GM23338 (cell line): ENCODE data around the gene FTCD. TPM values are rescaled to one million over a fixed set of nuclear protein-coding genes. Genes with fewer than 3 reads are reported as not detected.

Experiments used
- ATAC-seq: fragments of 200-7000 bp; cut with Tn5 transposase; 3 replicates; pipeline ENCODE4 v1.9.1; 2020
- DNase-seq: peaks from one replicate; pipeline ENCODE4 v3.0.0-alpha.2; 2015; ENCODE audit warnings: low spot score
- H2AFZ ChIP-seq: fragments of 200-600 bp; sonication (generic); 2 replicates; pipeline ENCODE4 v1.8.0; 2016; ENCODE audit warnings: antibody characterized with exemption, mild to moderate bottlenecking, moderate library complexity
- H3F3A ChIP-seq: fragments of 200-600 bp; sonication (generic); replicated peaks from 2 replicates; pipeline ENCODE4 v1.8.0; 2017; ENCODE audit warnings: antibody characterized with exemption, mixed run types, low read depth
- H3K27ac ChIP-seq: fragments of 200-600 bp; sonication (generic); 2 replicates; pipeline ENCODE4 v1.6.1; 2016; ENCODE audit warnings: low read depth
- H3K27me3 ChIP-seq: fragments of 200-600 bp; sonication (generic); 2 replicates; pipeline ENCODE4 v1.8.0; 2016; ENCODE audit warnings: mild to moderate bottlenecking, mixed run types, moderate library complexity; ENCODE audit not compliant: insufficient read depth
- H3K36me3 ChIP-seq: fragments of 200-600 bp; sonication (generic); 2 replicates; pipeline ENCODE4 v1.8.0; 2016; ENCODE audit warnings: mild to moderate bottlenecking; ENCODE audit not compliant: insufficient read depth
- H3K4me1 ChIP-seq: fragments of 200-600 bp; sonication (generic); 2 replicates; pipeline ENCODE4 v1.8.0; 2016; ENCODE audit warnings: mild to moderate bottlenecking, moderate library complexity; ENCODE audit not compliant: insufficient read depth
- H3K4me2 ChIP-seq: fragments of 200-600 bp; sonication (generic); 2 replicates; pipeline ENCODE4 v1.7.1; 2017; ENCODE audit warnings: mixed run types
- H3K4me3 ChIP-seq: fragments of 200-600 bp; sonication (generic); 2 replicates; pipeline ENCODE4 v1.6.1; 2016; ENCODE audit warnings: mixed run types
- H3K79me2 ChIP-seq: fragments of 200-600 bp; sonication (generic); replicated peaks from 2 replicates; pipeline ENCODE4 v1.8.0; 2017; ENCODE audit warnings: mild to moderate bottlenecking; ENCODE audit not compliant: insufficient read depth
- H3K9me2 ChIP-seq: fragments of 200-600 bp; sonication (generic); 2 replicates; pipeline ENCODE4 v1.8.0; 2017; ENCODE audit not compliant: insufficient read depth
- H4K20me1 ChIP-seq: fragments of 200-600 bp; sonication (generic); replicated peaks from 2 replicates; pipeline ENCODE4 v1.8.0; 2017; ENCODE audit warnings: mild to moderate bottlenecking; ENCODE audit not compliant: insufficient read depth
- H3K27ac Mint-ChIP-seq: 2 replicates; pipeline ENCODE4 v1.8.0; 2020; ENCODE audit warnings: inconsistent platforms, mild to moderate bottlenecking, moderate library complexity, mixed read lengths
- H3K27me3 Mint-ChIP-seq: 3 replicates; pipeline ENCODE4 v1.8.0; 2022; ENCODE audit warnings: low read depth, mild to moderate bottlenecking, moderate library complexity, mixed read lengths, inconsistent platforms; ENCODE audit not compliant: insufficient read depth, poor library complexity
- H3K36me3 Mint-ChIP-seq: 3 replicates; pipeline ENCODE4 v1.8.0; 2021; ENCODE audit warnings: low read depth, mild to moderate bottlenecking, inconsistent platforms, moderate library complexity, mixed read lengths
- H3K4me1 Mint-ChIP-seq: 3 replicates; pipeline ENCODE4 v1.8.0; 2020; ENCODE audit warnings: mild to moderate bottlenecking, inconsistent platforms, mixed read lengths
- H3K4me3 Mint-ChIP-seq: 3 replicates; pipeline ENCODE4 v1.8.0; 2021; ENCODE audit warnings: moderate library complexity, mild to moderate bottlenecking, inconsistent platforms, mixed read lengths
- H3K9me3 Mint-ChIP-seq: 3 replicates; pipeline ENCODE4 v1.8.0; 2020; ENCODE audit warnings: moderate library complexity, mild to moderate bottlenecking, inconsistent platforms, mixed read lengths
- EZH2phosphoT487 ChIP-seq: fragments of 200-600 bp; sonication (generic); IDR thresholded peaks from one replicate; pipeline ENCODE4 v1.8.1; 2018; ENCODE audit warnings: antibody characterized with exemption; ENCODE audit not compliant: unreplicated experiment
- JUNB ChIP-seq: IDR thresholded peaks from one replicate; pipeline ENCODE4 v1.6.1; 2016; ENCODE audit warnings: antibody characterized with exemption; ENCODE audit not compliant: unreplicated experiment
- ZNF114 ChIP-seq: fragments of 250-450 bp; sonication (Bioruptor Pico); IDR thresholded peaks from 2 replicates; pipeline ENCODE4 v1.5.0; 2020; ENCODE audit warnings: mild to moderate bottlenecking, moderate library complexity
- ZNF331 ChIP-seq: fragments of 250-450 bp; sonication (Bioruptor Pico); IDR thresholded peaks from 2 replicates; pipeline ENCODE4 v1.5.0; 2020; ENCODE audit warnings: low read depth, mild to moderate bottlenecking, moderate library complexity
- polyA plus RNA-seq: library from polyadenylated mRNA; unstranded; fragments of >200 nt; fragmentation: Nextera tagmentation; extraction: Ambion mirVana; gene quantifications from 2 replicates; pipeline ENCODE4 v1.2.1, GENCODE V29; 2016
- total RNA-seq: library from RNA; depleted of rRNA; stranded (reverse); fragments of >200 nt; shearing (Covaris generic); gene quantifications from 2 replicates; pipeline ENCODE4 v1.2.3, GENCODE V29; 2014
- TF ChIP-seq, protein P1 (sequence below): fragments of 250-450 bp; sonication (Bioruptor Pico); IDR thresholded peaks from 2 replicates; pipeline ENCODE4 v1.5.0; 2020; ENCODE audit warnings: mild to moderate bottlenecking, moderate library complexity
- TF ChIP-seq, protein P2 (sequence below): IDR thresholded peaks from 2 replicates; pipeline ENCODE4 v1.6.1; 2016; ENCODE audit warnings: antibody characterized with exemption
- TF ChIP-seq, protein P3 (sequence below): IDR thresholded peaks from one replicate; pipeline ENCODE4 v1.6.1; 2018; ENCODE audit warnings: antibody characterized with exemption; ENCODE audit not compliant: unreplicated experiment

FTCD gene
- total and polyA plus RNA-seq, 2 experiments from 2014 or later = 0.90 to 2.3 TPM

DNA sequence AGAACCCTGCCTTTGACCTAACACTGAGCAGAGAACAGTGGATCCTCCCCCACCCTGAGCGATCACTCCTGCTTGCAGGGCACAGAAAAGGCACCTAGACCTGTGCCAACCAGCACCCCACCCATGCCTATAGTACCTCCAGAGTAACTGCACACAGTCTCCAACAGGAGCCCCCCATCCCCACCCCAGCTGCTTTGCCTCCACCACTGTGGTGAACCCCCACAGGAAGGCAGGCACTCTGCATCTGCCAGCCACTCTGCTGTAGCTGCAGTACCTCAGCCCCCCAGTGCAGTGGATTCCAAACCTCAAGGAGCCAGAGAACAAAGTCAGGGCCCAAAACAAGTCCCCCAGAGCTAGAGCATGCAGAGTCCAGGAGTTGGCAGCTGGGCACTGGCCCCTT, 18.2 kb upstream of the FTCD start (continued):
- TF ChIP-seq, protein P1, sequence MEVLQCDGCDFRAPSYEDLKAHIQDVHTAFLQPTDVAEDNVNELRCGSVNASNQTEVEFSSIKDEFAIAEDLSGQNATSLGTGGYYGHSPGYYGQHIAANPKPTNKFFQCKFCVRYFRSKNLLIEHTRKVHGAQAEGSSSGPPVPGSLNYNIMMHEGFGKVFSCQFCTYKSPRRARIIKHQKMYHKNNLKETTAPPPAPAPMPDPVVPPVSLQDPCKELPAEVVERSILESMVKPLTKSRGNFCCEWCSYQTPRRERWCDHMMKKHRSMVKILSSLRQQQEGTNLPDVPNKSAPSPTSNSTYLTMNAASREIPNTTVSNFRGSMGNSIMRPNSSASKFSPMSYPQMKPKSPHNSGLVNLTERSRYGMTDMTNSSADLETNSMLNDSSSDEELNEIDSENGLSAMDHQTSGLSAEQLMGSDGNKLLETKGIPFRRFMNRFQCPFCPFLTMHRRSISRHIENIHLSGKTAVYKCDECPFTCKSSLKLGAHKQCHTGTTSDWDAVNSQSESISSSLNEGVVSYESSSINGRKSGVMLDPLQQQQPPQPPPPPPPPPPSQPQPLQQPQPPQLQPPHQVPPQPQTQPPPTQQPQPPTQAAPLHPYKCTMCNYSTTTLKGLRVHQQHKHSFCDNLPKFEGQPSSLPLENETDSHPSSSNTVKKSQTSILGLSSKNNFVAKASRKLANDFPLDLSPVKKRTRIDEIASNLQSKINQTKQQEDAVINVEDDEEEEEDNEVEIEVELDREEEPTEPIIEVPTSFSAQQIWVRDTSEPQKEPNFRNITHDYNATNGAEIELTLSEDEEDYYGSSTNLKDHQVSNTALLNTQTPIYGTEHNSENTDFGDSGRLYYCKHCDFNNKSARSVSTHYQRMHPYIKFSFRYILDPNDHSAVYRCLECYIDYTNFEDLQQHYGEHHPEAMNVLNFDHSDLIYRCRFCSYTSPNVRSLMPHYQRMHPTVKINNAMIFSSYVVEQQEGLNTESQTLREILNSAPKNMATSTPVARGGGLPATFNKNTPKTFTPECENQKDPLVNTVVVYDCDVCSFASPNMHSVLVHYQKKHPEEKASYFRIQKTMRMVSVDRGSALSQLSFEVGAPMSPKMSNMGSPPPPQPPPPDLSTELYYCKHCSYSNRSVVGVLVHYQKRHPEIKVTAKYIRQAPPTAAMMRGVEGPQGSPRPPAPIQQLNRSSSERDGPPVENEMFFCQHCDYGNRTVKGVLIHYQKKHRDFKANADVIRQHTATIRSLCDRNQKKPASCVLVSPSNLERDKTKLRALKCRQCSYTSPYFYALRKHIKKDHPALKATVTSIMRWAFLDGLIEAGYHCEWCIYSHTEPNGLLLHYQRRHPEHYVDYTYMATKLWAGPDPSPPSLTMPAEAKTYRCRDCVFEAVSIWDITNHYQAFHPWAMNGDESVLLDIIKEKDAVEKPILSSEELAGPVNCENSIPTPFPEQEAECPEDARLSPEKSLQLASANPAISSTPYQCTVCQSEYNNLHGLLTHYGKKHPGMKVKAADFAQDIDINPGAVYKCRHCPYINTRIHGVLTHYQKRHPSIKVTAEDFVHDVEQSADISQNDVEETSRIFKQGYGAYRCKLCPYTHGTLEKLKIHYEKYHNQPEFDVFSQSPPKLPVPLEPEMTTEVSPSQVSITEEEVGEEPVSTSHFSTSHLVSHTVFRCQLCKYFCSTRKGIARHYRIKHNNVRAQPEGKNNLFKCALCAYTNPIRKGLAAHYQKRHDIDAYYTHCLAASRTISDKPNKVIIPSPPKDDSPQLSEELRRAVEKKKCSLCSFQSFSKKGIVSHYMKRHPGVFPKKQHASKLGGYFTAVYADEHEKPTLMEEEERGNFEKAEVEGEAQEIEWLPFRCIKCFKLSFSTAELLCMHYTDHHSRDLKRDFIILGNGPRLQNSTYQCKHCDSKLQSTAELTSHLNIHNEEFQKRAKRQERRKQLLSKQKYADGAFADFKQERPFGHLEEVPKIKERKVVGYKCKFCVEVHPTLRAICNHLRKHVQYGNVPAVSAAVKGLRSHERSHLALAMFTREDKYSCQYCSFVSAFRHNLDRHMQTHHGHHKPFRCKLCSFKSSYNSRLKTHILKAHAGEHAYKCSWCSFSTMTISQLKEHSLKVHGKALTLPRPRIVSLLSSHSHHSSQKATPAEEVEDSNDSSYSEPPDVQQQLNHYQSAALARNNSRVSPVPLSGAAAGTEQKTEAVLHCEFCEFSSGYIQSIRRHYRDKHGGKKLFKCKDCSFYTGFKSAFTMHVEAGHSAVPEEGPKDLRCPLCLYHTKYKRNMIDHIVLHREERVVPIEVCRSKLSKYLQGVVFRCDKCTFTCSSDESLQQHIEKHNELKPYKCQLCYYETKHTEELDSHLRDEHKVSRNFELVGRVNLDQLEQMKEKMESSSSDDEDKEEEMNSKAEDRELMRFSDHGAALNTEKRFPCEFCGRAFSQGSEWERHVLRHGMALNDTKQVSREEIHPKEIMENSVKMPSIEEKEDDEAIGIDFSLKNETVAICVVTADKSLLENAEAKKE = no peak
- TF ChIP-seq, protein P2, sequence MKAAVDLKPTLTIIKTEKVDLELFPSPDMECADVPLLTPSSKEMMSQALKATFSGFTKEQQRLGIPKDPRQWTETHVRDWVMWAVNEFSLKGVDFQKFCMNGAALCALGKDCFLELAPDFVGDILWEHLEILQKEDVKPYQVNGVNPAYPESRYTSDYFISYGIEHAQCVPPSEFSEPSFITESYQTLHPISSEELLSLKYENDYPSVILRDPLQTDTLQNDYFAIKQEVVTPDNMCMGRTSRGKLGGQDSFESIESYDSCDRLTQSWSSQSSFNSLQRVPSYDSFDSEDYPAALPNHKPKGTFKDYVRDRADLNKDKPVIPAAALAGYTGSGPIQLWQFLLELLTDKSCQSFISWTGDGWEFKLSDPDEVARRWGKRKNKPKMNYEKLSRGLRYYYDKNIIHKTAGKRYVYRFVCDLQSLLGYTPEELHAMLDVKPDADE = no peak
- no peak for TF ChIP-seq ZNF114 (CRISPR knock-in tag)
- no peak for TF ChIP-seq JUNB
- no peak for TF ChIP-seq ZNF331 (CRISPR knock-in tag)

DNA sequence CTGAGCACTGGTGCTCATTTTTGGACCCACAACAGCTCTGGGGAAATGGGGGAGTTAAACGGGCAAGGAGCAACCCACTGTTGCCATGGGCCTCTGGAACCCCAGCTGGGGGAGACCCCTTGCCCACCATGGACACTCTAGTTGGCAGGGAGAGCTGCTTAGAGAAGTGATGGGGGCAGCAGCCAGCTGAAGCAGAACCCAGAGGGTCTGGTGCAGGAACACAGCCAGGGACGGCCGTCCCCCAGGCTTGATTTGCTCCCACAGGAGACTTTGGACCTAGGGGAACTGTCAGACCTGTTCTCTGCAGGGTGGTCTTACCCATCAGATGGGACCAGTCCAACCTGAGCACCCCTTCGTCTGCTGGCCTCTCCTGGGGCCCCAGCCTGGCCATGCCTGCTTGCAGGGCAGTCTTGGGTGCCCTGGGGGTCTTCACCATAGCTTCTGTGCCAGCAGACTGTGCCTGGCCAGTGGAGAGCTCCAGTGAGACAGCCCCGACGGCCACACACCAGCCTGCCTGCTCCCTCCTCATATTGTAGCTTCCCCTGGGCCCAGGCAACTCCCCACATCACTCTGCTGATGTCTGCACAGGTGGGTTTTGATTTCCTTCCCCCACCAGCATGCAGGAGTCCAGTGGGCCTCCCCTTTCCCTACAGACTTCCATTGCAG, 17.6 kb upstream of the FTCD start:
- Mint-ChIP-seq H3K36me3 (peaks cover 32% of the 10 kb centered on the region), H3K4me3 (no peak overlapping the region), H3K27ac (peak overlapping the region; percentile 72), H3K4me1 (peaks cover 11% of the 10 kb centered on the region), H3K9me3 (peaks cover 10% of the 10 kb centered on the region; the same call in 2 of the 3 replicates), H3K27me3 (peaks cover 5% of the 10 kb centered on the region)
- Histone ChIP-seq H3K4me2 (no peak overlapping the region), H3K4me1 (no peaks in the 10 kb centered on the region), H3K27me3 (no peaks in the 10 kb centered on the region), H3F3A (no peaks in the 10 kb centered on the region), H3K27ac (no peak overlapping the region), H3K36me3 (no peaks in the 10 kb centered on the region; the same call in 1 of the 2 replicates), H3K4me3 (no peak overlapping the region), H2AFZ (no peak overlapping the region), H3K79me2 (peaks cover 51% of the 10 kb centered on the region), H3K9me2 (no peaks in the 10 kb centered on the region), H4K20me1 (peaks cover 13% of the 10 kb centered on the region; the same call in 1 of the 2 replicates)
- no peak for ATAC-seq
- no peak for TF ChIP-seq EZH2phosphoT487
- TF ChIP-seq, protein P3, sequence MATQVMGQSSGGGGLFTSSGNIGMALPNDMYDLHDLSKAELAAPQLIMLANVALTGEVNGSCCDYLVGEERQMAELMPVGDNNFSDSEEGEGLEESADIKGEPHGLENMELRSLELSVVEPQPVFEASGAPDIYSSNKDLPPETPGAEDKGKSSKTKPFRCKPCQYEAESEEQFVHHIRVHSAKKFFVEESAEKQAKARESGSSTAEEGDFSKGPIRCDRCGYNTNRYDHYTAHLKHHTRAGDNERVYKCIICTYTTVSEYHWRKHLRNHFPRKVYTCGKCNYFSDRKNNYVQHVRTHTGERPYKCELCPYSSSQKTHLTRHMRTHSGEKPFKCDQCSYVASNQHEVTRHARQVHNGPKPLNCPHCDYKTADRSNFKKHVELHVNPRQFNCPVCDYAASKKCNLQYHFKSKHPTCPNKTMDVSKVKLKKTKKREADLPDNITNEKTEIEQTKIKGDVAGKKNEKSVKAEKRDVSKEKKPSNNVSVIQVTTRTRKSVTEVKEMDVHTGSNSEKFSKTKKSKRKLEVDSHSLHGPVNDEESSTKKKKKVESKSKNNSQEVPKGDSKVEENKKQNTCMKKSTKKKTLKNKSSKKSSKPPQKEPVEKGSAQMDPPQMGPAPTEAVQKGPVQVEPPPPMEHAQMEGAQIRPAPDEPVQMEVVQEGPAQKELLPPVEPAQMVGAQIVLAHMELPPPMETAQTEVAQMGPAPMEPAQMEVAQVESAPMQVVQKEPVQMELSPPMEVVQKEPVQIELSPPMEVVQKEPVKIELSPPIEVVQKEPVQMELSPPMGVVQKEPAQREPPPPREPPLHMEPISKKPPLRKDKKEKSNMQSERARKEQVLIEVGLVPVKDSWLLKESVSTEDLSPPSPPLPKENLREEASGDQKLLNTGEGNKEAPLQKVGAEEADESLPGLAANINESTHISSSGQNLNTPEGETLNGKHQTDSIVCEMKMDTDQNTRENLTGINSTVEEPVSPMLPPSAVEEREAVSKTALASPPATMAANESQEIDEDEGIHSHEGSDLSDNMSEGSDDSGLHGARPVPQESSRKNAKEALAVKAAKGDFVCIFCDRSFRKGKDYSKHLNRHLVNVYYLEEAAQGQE = no peak
- no peak for DNase-seq
